ENCODE results near the gene NLRP12.
"Not testable (repeated sequence)": the region's sequence is repeated elsewhere in the genome, so short reads cannot be mapped to it uniquely, and the experiment has no call there.

The NLRP12 gene

GRCh38 chr19:53853707-53854106 lies 29.6 kb upstream of the NLRP12 start:
- no peak for TF ChIP-seq CTCF (conservative IDR thresholded peaks at IDR 0.05; ENCODE audit: control insufficient read depth, insufficient read depth, low read depth, low read length)
- DNase-seq (ENCODE audit: low read depth), result no peak
- no peak overlapping the region for H3K4me3 ChIP-seq (ENCODE audit: control insufficient read depth, low read depth, low read length)

- peak overlapping the region; percentile 30 for H3K4me3 ChIP-seq (ENCODE audit: control insufficient read depth, low read depth, low read length)
- peak; percentile 94 for DNase-seq (ENCODE audit: low read depth)
- TF ChIP-seq CTCF (conservative IDR thresholded peaks at IDR 0.05; ENCODE audit: control insufficient read depth, insufficient read depth, low read depth, low read length), result no peak
These were observed 25.1 kb upstream of the NLRP12 start for GRCh38 chr19:53849237-53849676.

GRCh38 chr19:53847555-53847954 lies 23.4 kb upstream of the NLRP12 start:
- no peak overlapping the region for H3K4me3 ChIP-seq (ENCODE audit: control insufficient read depth, low read depth, low read length)
- no peak for TF ChIP-seq CTCF (conservative IDR thresholded peaks at IDR 0.05; ENCODE audit: control insufficient read depth, insufficient read depth, low read depth, low read length)
- no peak for DNase-seq (ENCODE audit: low read depth)

- DNase-seq (ENCODE audit: low read depth), result no peak
- H3K4me3 ChIP-seq (ENCODE audit: control insufficient read depth, low read depth, low read length), result no peak overlapping the region
- no peak for TF ChIP-seq CTCF (conservative IDR thresholded peaks at IDR 0.05; ENCODE audit: control insufficient read depth, insufficient read depth, low read depth, low read length)
These were observed 20.7 kb upstream of the NLRP12 start for GRCh38 chr19:53844849-53845246.

GRCh38 chr19:53840914-53841313 lies 16.8 kb upstream of the NLRP12 start:
- H3K4me3 ChIP-seq (ENCODE audit: control insufficient read depth, low read depth, low read length), result not testable (repeated sequence)
- peak; percentile 95 for DNase-seq (ENCODE audit: low read depth)

- DNase-seq (ENCODE audit: low read depth); H3K4me3 ChIP-seq (ENCODE audit: control insufficient read depth, low read depth, low read length): not testable (repeated sequence)
These were observed 16.1 kb upstream of the NLRP12 start for GRCh38 chr19:53840241-53840640.

GRCh38 chr19:53838446-53838845 lies 14.3 kb upstream of the NLRP12 start:
- not testable (repeated sequence) for H3K4me3 ChIP-seq (ENCODE audit: control insufficient read depth, low read depth, low read length); DNase-seq (ENCODE audit: low read depth)

GRCh38 chr19:53832861-53833260 lies 8.7 kb upstream of the NLRP12 start:
- not testable (repeated sequence) for H3K4me3 ChIP-seq (ENCODE audit: control insufficient read depth, low read depth, low read length); DNase-seq (ENCODE audit: low read depth)

- no peak for DNase-seq (ENCODE audit: low read depth)
- TF ChIP-seq CTCF (conservative IDR thresholded peaks at IDR 0.05; ENCODE audit: control insufficient read depth, insufficient read depth, low read depth, low read length), result no peak
- no peak overlapping the region for H3K4me3 ChIP-seq (ENCODE audit: control insufficient read depth, low read depth, low read length)
These were observed 4.4 kb upstream of the NLRP12 start for GRCh38 chr19:53828531-53828930.
